GM21723 (cell line): ENCODE data around the gene CRY1.
"Not testable (repeated sequence)": the region's sequence is repeated elsewhere in the genome, so short reads cannot be mapped to it uniquely, and the experiment has no call there.

Experiments used
- ATAC-seq: cut with Tn5 transposase; IDR thresholded peaks from one replicate; pipeline ENCODE4 v1.9.1; 2021; ENCODE audit warnings: mild to moderate bottlenecking, moderate library complexity; ENCODE audit not compliant: unreplicated experiment

CRY1 gene

DNA sequence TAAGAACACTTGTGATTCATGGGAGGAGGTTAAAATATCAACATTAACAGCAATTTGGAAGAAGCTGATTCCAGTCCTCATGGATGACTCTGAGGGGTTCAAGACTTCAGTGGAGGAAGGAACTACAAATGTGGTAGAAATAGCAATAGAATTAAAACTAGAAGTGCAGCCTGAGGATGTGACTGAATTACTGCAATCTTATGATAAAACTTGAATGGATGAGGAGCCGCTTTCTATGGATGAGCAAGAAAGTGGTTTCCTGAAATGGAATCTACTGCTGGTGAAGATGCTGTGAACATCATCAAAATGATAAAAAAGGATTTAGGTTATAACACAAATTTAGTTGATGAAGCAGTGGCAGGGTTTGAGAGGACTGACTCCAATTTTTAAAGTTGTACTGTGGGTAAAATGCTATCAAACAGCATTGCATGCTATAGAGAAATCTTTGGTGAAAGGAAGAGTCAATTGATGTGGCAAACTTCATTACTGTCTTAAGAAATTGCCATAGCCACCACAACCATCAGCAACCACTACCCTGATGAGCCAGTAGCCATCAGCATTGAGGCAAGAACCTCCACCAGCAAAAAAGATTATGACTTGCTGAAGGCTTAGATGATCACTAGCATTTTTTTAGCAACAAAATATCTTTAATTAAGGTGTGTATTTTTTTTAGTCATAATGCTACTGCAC lies 80.5 kb downstream of the CRY1 start:
- no peak for ATAC-seq

- no peak for ATAC-seq
Measured at GRCh38 chr12:107011519-107011918, 81.8 kb downstream of the CRY1 start.

GRCh38 chr12:107007411-107007810 lies 85.9 kb downstream of the CRY1 start:
- no peak for ATAC-seq

DNA sequence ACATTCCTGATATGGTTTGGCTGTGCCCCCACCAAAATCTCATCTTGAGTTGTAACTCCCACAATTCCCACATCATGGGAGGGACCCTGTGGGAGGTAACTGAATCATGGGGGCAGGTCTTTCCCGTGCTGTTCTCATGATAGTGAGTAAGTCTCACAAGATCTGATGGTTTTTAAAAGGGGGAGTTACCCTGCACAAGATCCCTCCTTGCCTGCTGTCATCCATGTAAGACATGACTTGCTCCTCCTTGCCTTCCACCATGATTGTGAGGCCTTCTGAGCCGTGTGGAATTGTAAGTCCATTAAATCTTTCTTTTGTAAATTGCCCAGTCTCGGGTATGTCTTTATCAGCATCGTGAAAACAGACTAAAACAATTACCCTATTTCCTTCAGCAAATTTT lies 90.7 kb downstream of the CRY1 start:
- not testable (repeated sequence) for ATAC-seq

DNA sequence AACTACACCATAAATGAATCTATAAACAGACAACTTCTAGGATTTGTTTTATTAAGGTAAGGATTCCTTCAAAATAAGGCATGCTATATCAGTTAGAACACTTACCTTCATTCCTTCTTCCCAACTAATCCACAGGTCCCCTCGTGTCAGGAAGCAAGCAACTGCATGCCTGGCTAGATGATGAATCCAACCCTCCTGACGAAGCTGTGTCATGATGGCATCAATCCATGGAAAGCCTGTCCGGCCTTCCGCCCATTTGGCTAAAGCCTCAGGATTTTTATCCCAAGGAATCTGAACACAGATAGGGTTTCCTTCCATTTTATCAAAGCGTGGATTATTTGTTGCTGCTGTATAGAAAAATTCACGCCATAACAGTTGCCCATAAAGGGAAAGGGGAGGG lies 93.9 kb downstream of the CRY1 start:
- ATAC-seq: no peak

- no peak for ATAC-seq
Measured at GRCh38 chr12:106997916-106998315, 95.4 kb downstream of the CRY1 start.

DNA sequence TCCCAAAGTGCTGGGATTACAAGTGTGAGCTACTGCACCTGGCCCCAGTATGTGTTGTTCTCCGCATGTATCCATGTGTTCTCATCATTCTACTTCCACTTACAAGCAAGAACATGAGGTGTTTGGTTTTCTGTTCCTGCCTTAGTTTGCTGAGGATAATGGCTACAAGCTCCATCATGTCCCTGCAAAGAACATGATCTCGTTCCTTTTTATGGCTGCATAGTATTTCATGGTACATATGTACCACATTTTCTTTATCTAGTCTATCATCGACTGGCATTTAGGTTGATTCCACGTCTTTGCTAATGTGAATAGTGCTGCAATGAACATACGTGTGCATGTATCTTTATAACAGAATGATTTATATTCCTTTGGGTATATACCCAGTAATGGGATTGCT lies 97.2 kb downstream of the CRY1 start:
- not testable (repeated sequence) for ATAC-seq

DNA sequence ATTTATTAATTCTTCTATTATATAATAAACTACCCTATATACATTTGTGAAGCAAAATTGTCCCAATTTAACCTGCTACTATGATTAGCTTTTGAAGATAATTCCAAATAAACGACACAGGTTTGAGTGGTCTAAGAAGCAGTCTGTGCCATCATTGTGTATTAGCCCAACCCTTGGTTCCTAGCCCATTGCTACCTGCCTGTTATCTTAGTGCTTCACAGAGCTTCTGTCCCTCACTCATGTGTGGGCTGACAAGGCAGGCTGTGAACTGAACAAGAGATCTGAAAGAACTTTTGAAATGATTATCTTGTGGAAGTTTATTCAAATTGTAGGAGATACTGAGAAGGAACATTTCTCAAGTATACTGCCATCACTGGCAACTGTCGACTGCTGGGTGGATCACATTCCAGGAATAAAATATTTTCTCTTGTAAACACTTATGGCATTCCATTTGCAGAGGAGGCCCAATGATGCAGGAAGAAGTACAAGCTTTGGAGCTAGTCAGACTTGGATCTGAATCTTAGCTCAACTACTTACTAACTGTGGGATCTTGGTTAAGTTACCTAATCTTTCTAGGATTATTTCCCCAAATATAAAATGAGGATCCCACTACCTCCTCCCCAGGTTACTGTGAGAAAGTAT lies 98.6 kb downstream of the CRY1 start:
- ATAC-seq: no peak

DNA sequence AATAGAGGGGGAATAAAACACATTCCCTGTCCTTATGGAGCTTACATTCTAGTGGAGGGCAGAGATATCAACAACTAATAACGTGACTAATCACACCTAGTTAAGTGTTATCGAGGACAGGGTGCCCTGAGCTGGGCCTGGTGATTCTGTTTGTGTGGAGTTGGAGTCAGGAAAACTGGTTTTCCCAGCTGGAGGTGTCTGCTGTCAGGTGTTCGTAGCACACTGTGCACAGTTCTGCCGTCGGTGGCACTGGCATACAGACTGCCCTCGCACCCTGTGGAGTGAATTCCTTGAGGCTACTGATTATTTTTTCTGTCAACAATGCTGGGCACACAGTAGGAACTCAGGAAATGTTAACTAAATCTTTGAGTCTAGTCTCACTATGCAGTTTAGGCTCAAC lies 105.5 kb downstream of the CRY1 start:
- ATAC-seq: no peak

GRCh38 chr12:106986625-106987389 lies 106.5 kb downstream of the CRY1 start, which contains the start of gene MTERF2:
TSS of gene MTERF2 (minus strand) at chr12:106987146. CDS start at chr12:106978714, 8,432 bp downstream.
- peak; percentile 93 for ATAC-seq

DNA sequence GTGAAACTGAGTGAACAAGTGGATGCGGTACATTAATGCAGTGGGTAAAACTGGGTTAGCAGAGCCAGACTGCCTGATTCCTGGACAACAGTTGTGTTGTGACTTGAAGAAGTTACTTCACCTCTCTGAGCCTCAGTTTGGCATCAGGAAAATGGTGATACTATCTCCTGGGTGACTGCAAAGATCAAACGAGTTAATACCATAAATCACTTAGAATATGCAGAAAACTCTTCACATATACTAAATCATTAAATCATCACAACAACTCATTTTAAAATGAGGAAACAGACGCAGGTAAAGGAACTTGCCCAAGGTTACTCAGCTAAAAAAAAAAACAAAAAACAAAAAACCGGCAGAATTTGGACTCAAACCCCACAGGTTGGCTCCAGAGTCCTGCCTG lies 107.2 kb downstream of the CRY1 start:
- ATAC-seq: no peak

GRCh38 chr12:106985479-106985878 lies 107.9 kb downstream of the CRY1 start:
- ATAC-seq: no peak

DNA sequence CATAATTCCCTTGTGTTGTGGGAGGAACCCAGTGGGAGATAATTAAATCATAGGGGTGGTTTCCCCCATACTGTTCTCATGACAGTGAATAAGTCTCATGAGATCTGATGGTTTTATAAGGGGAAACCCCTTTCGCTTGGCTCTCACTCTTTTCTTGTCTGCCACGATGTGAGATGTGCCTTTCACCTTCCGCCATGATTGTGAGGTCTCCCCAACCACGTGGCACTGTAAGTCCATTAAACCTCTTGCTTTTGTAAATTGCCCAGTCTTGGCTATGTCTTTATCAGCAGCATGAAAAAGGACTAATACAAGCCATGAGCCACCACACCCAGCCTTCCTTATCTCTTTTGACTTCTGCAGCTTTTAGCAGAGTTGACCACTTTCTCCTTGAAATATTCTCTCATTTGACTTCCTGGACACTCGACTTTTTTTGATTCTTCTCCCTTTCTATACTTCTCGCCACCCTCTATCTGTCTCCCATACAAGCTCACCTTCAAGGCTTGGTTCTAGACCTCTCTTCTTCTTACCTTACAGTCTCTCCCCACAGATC lies 108.7 kb downstream of the CRY1 start:
- no peak for ATAC-seq

DNA sequence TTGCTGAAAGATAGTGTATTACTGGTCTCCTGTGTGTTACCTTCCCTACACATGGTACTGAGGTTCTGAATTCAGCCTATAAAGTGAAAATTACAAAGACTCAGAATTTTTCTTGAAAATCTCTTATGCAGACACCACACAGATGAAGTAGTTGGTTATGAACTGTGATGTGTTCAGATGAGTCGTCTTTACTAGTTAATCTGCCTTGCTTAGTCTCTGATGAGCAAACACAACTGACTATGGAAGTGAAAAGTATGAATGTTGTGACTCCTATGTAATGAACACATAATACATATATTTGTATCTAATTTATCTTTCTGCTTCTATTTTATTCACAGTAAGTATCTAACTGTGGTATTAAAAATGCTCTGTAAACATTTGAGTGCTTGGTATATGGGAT lies 111.1 kb downstream of the CRY1 start:
- ATAC-seq: no peak

- ATAC-seq: no peak
Measured at GRCh38 chr12:106981788-106982187, 111.6 kb downstream of the CRY1 start.

- no peak for ATAC-seq
Measured at GRCh38 chr12:106980944-106981343, 112.4 kb downstream of the CRY1 start.

- no peak for ATAC-seq
Measured at GRCh38 chr12:106978035-106978800, 115.1 kb downstream of the CRY1 start.

- no peak for ATAC-seq
Measured at GRCh38 chr12:106976668-106977067, 116.7 kb downstream of the CRY1 start.

- no peak for ATAC-seq
Measured at GRCh38 chr12:106975993-106976658, 117.2 kb downstream of the CRY1 start.

DNA sequence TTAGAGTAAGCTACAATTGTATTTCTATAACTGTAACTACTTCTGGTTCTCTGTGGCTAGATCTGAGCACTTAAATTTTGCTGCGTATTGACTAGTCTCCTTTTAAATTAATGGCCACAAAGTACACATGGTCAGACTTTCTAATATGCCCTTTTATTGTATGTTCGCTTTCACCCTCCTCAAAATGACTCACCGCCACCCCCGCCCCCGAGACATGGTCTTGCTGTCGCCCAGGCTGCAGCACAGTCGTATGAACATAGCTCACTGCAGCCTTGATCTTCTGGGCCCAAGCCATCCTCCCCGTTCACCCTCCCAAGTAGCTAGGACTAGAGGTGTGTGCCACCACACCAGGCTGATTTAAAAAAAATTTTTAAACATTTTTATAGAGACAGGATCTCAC lies 118.3 kb downstream of the CRY1 start:
- no peak for ATAC-seq
